ENCODE data around the gene WBP2. TPM values are rescaled to one million over a fixed set of nuclear protein-coding genes. Genes with fewer than 3 reads are reported as not detected.

WBP2 gene
- total and polyA plus RNA-seq, 2 of the 13 experiments (the other 11 are each of a cell fraction or from before 2014, with no cell fraction given), result 29.2 to 29.5 TPM

- TF ChIP-seq, protein P1, sequence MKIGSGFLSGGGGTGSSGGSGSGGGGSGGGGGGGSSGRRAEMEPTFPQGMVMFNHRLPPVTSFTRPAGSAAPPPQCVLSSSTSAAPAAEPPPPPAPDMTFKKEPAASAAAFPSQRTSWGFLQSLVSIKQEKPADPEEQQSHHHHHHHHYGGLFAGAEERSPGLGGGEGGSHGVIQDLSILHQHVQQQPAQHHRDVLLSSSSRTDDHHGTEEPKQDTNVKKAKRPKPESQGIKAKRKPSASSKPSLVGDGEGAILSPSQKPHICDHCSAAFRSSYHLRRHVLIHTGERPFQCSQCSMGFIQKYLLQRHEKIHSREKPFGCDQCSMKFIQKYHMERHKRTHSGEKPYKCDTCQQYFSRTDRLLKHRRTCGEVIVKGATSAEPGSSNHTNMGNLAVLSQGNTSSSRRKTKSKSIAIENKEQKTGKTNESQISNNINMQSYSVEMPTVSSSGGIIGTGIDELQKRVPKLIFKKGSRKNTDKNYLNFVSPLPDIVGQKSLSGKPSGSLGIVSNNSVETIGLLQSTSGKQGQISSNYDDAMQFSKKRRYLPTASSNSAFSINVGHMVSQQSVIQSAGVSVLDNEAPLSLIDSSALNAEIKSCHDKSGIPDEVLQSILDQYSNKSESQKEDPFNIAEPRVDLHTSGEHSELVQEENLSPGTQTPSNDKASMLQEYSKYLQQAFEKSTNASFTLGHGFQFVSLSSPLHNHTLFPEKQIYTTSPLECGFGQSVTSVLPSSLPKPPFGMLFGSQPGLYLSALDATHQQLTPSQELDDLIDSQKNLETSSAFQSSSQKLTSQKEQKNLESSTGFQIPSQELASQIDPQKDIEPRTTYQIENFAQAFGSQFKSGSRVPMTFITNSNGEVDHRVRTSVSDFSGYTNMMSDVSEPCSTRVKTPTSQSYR (CRISPR knock-in tag; IDR thresholded peaks at IDR 0.05; ENCODE audit: borderline replicate concordance), result no peak
- TF ChIP-seq MAZ (IDR thresholded peaks at IDR 0.05; ENCODE audit: borderline replicate concordance, low read depth, low read length) (peak; percentile 69; the same call in 1 of the 2 replicates), MAZ (CRISPR knock-in tag; IDR thresholded peaks at IDR 0.05; ENCODE audit: low read depth) (peak; percentile 94; the same call in 1 of the 2 replicates), KAT7 (CRISPR knock-in tag; IDR thresholded peaks at IDR 0.05; ENCODE audit: borderline replicate concordance) (peak; percentile 61; the same call in 1 of the 2 replicates), HNF4A (CRISPR knock-in tag; IDR thresholded peaks at IDR 0.05) (0 out of 2 replicates have a peak, but pooled peaks have one; percentile 4), ZNF607 (CRISPR knock-in tag; IDR thresholded peaks at IDR 0.05; ENCODE audit: borderline replicate concordance) (peak; percentile 97), NFE2L2 (IDR thresholded peaks at IDR 0.05; ENCODE audit: low read length) (no peak), MTA1 (CRISPR knock-in tag; IDR thresholded peaks at IDR 0.05; ENCODE audit: borderline replicate concordance) (peak; percentile 55; the same call in 1 of the 2 replicates), AGO1 (IDR thresholded peaks at IDR 0.05; ENCODE audit: low read depth, low read length, poor library complexity, severe bottlenecking) (peak; percentile 50), HDAC6 (IDR thresholded peaks at IDR 0.05; ENCODE audit: low read depth, low read length) (no peak), GABPB1 (CRISPR knock-in tag; IDR thresholded peaks at IDR 0.05) (peak; percentile 92), SIN3B (IDR thresholded peaks at IDR 0.05; ENCODE audit: low read length) (no peak), SMAD9 (CRISPR knock-in tag; IDR thresholded peaks at IDR 0.05) (no peak; the same call in 1 of the 2 replicates), ZFP41 (CRISPR knock-in tag; IDR thresholded peaks at IDR 0.05; ENCODE audit: borderline replicate concordance) (no peak), RAD21 (CRISPR knock-in tag; IDR thresholded peaks at IDR 0.05) (peak; percentile 90), ZNF766 (CRISPR knock-in tag; IDR thresholded peaks at IDR 0.05; ENCODE audit: borderline replicate concordance) (peak; percentile 82), SNAPC2 (CRISPR knock-in tag; IDR thresholded peaks at IDR 0.05) (0 out of 2 replicates have a peak, but pooled peaks have one; percentile 31), BRCA1 (CRISPR knock-in tag; IDR thresholded peaks at IDR 0.05) (peak; percentile 26; the same call in 1 of the 2 replicates), ZNF253 (CRISPR knock-in tag; IDR thresholded peaks at IDR 0.05; ENCODE audit: borderline replicate concordance) (peak; percentile 84; the same call in 1 of the 2 replicates), ZBTB34 (CRISPR knock-in tag; IDR thresholded peaks at IDR 0.05) (no peak; the same call in 1 of the 2 replicates), ASH2L (IDR thresholded peaks at IDR 0.05; ENCODE audit: insufficient read length, low read depth, low read length) (peak; percentile 75)
- TF ChIP-seq, protein P2, sequence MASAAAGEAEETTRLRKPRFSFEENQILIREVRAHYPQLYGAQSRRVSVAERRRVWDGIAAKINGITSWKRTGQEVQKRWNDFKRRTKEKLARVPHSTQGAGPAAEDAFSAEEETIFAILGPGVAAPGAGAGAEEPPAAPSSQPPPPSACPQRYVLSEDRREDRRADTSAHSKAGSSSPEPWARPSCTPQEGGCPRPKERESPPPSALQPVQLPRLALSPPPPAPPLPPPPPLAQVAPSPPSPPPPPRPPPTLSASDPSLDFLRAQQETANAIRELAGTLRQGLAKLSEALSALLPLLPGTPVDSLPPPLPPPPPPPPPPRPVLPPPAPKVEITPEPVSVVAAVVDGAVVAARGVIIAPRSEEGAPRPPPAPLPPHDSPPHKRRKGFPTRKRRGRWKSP (CRISPR knock-in tag; IDR thresholded peaks at IDR 0.05), result peak; percentile 65
- TF ChIP-seq, protein P3, sequence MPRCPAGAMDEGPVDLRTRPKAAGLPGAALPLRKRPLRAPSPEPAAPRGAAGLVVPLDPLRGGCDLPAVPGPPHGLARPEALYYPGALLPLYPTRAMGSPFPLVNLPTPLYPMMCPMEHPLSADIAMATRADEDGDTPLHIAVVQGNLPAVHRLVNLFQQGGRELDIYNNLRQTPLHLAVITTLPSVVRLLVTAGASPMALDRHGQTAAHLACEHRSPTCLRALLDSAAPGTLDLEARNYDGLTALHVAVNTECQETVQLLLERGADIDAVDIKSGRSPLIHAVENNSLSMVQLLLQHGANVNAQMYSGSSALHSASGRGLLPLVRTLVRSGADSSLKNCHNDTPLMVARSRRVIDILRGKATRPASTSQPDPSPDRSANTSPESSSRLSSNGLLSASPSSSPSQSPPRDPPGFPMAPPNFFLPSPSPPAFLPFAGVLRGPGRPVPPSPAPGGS (CRISPR knock-in tag; IDR thresholded peaks at IDR 0.05), result peak; percentile 85
Observed at GRCh38 chr17:75855310-75856061, at the start of gene WBP2 (continued).

All from HepG2 (cell line).